Muscle of leg (tissue), 11 donors: Measurements from ENCODE around the gene PMP22. TPM values are rescaled to one million over a fixed set of nuclear protein-coding genes. Genes with fewer than 3 reads are reported as not detected.

Source experiments
- DNase-seq: peaks from one replicate; pipeline ENCODE4 v3.0.0; 2013
- H3K27ac ChIP-seq: one replicate; pipeline ENCODE4 v1.5.1; 2013; ENCODE audit warnings: mild to moderate bottlenecking, low read length, control low read depth
- H3K27me3 ChIP-seq: one replicate; pipeline ENCODE4 v1.6.1; 2013; ENCODE audit warnings: low read length; ENCODE audit not compliant: control insufficient read depth, insufficient read depth
- H3K36me3 ChIP-seq: one replicate; pipeline ENCODE4 v1.6.1; 2013; ENCODE audit warnings: low read length; ENCODE audit not compliant: control insufficient read depth, insufficient read depth
- H3K4me1 ChIP-seq: one replicate; pipeline ENCODE4 v1.6.1; 2013; ENCODE audit warnings: low read length; ENCODE audit not compliant: control insufficient read depth, insufficient read depth
- H3K4me3 ChIP-seq: one replicate; pipeline ENCODE4 v1.5.1; 2013; ENCODE audit warnings: low read length, control low read depth
- H3K9me3 ChIP-seq: replicated peaks from 2 replicates; pipeline ENCODE4 v1.6.1; 2013; ENCODE audit warnings: low read depth, low read length; ENCODE audit not compliant: control insufficient read depth
- WGBS: methylation state at CpG from one replicate; pipeline ENCODE4 v1.1.5; 2013; ENCODE audit warnings: missing lambda C conversion rate; ENCODE audit not compliant: insufficient coverage; 5-methylcytosine and 5-hydroxymethylcytosine counted together
- polyA plus RNA-seq, 8 donors: library from polyadenylated mRNA; unstranded; fragments of 120-200 nt; gene quantifications; one replicate each; pipeline versions ENCODE4 v1.2.1 to v1.2.3, GENCODE V29; 2013; ENCODE audit warnings: inconsistent platforms in 1 of 8, low replicate concordance in 1 of 8; ENCODE audit not compliant: insufficient read length in 8 of 8, insufficient read depth in 1 of 8
- total RNA-seq: library from RNA; stranded (reverse); fragments of 120-200 nt; gene quantifications from one replicate; pipeline ENCODE4 v1.2.4, GENCODE V29; 2013

PMP22 gene
- total and polyA plus RNA-seq, 9 donors = 125 to 256 (median 211) TPM

DNA sequence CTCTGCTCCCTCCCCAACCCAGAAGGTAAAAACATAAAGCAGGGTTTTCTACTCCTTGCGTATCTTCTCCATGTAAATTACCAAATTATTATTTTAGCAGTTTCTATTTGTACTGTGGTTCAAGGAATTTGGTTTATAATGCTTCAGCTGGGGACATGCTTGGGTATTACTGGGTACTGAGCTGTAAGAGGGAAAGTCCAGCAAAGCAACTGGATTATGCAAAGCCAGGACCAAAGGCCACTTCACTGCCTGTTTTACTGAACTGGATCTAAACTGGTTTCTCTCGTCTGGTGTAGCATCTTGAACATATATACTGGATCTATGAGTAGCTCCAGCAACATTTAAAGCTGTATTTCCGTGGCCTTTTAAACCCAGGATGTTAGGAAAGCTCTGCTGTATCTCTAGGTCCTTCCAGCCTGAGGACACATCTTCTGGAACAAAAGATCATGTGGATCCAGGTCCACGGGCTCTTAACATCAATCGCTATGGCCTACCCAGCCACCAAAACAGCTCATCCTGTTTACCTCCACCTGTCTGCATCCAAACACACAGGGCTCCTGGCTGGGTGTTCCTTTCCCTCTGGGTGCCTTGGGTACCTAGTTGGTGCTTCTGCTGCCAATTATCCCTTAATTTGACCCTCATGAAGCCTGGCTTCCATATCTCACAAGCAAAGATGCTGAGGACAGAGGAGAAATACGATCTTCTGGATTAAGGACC lies 7.2 kb downstream of the PMP22 start:
- H3K36me3 ChIP-seq = peaks cover 60% of the 10 kb centered on the region
- no peak overlapping the region for H3K4me3 ChIP-seq
- peak overlapping the region; percentile 21 for H3K27ac ChIP-seq
- peaks cover 6% of the 10 kb centered on the region for H3K27me3 ChIP-seq
- no peaks in the 10 kb centered on the region for H3K9me3 ChIP-seq
- no peak for DNase-seq
- WGBS = 85% methylated on average over 3 of the region's 6 CpGs
- peaks cover 43% of the 10 kb centered on the region for H3K4me1 ChIP-seq

DNA sequence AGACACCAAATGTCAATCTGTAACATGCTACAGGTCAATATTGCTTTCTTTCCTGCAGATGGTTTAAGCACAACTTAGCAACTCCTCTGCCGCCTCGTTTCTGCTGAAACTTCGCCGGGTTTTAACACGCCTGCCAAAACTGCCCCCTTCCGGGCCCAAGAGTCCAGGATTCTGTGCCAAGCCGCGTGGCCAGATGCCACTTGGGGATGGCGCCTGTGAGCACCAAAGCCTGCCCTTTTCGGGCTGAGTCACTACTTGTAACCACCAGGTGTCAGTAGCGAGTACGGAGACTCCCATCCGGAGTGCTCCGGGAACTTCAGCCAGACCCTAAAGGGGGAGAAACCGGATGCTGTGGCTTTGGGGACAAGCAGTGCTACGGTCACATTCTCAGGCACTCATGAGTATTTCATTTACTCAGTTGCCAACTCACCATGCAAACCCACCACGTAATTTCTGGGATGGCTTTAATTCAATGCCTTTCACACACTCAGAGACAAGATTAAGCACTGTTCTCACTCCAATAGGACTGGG lies 7.8 kb downstream of the PMP22 start:
- H3K4me1 ChIP-seq = peaks cover 41% of the 10 kb centered on the region
- H3K27me3 ChIP-seq = peaks cover 4% of the 10 kb centered on the region
- WGBS = 2% methylated on average over 15 of the region's 17 CpGs
- H3K36me3 ChIP-seq = peaks cover 66% of the 10 kb centered on the region
- DNase-seq = peak; percentile 91
- H3K27ac ChIP-seq = peak overlapping the region; percentile 21
- peak overlapping the region; percentile 26 for H3K4me3 ChIP-seq
- H3K9me3 ChIP-seq = no peaks in the 10 kb centered on the region

DNA sequence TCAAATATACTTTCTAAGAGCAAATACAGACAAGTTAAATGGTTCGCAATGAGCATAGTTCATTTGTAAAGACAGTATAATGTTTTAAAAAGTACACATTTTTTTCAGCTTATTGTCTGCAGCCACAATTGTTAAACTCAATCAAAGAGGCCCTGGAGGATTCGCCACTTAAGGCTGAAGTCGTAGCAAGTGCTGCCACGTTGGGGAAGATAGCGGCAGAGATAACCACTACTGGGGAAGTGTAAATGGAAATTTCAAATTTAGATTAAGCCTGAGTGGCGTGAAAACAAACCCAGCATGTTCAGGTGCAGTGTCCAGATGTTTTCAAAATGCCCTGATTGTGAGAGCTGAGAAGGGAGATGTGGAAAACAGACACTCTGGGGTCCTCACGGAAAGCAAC lies 8.4 kb downstream of the PMP22 start:
- WGBS = 55% methylated on average over 6 of the region's 7 CpGs
- H3K27ac ChIP-seq = no peak overlapping the region
- peaks cover 41% of the 10 kb centered on the region for H3K4me1 ChIP-seq
- H3K36me3 ChIP-seq = peaks cover 72% of the 10 kb centered on the region
- DNase-seq = no peak
- no peaks in the 10 kb centered on the region for H3K27me3 ChIP-seq
- no peaks in the 10 kb centered on the region for H3K9me3 ChIP-seq
- H3K4me3 ChIP-seq = no peak overlapping the region

DNA sequence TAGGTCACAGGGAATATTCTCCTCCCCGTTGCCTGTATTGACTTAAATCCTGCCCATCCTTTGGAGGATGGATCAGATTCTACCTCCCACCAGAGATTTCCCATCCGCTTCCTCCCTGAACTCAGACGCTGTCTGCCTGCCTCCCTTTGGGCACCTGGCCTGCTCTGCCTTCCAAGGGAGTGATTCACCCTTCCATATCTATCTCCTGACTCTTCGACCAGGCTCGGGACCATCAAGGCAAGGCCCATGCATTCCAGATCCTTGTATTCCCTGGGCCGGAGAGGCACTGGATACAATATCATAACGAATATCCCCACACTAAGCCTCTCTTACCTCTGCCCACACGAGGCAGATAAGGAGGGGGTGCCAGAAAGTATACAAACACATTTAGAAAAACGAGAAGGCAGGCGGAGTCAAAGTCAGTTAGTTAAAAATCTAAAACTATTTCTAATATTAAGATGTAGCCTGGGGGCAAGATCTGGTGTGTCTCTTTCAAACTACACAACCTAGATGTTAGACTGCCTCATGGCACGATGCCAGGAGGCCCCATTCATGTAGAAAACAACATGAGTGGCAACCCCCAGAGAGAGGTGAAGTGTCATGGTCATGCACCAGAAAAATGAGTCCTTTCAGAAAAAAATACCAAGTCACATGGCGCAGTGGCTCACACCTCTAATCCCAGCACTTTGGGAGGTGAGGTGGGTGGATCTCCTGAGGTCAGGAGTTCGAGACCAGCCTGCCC lies 9.2 kb downstream of the PMP22 start:
- H3K27ac ChIP-seq = no peak overlapping the region
- peaks cover 80% of the 10 kb centered on the region for H3K36me3 ChIP-seq
- no peaks in the 10 kb centered on the region for H3K27me3 ChIP-seq
- no peaks in the 10 kb centered on the region for H3K9me3 ChIP-seq
- 88% methylated on average over 5 of the region's 13 CpGs for WGBS
- no peak overlapping the region for H3K4me3 ChIP-seq
- peaks cover 42% of the 10 kb centered on the region for H3K4me1 ChIP-seq
- no peak for DNase-seq

DNA sequence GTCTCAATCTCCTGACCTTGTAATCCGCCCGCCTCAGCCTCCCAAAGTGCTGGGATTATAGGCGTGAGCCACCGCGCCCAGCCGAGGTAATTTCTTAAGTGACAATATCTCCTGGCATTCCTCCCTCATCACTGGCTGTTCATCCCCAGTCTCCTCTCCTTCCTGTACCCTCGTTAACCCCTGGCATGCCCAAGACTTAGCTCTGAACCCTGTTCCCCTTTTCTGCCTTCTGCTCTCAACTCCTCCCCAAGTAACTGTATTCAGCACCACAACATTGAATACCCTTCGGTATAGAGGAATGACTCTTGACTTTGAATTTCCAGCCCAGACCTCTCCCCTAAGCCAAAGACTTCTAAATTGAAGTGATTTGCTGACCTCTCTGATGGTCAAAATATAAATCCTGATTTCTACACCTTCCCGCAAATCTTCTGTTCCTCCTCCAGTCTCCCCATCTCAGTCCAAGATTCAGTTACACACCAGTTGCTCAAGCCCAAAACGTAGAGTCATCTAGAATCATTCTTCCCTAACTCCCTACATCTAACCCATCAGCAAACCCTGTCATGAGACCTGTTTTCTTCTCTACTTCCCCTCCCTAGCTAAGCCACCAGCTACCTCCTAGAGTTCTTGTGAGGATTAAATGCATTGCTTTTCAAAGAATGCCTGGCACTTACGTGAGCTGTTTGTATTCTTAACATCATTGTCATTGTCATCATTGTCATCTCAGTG lies 14.8 kb downstream of the PMP22 start:
- Histone ChIP-seq H3K4me3 (no peak overlapping the region), H3K4me1 (peaks cover 17% of the 10 kb centered on the region), H3K9me3 (no peaks in the 10 kb centered on the region), H3K27ac (peak overlapping the region; percentile 7), H3K36me3 (peaks cover 79% of the 10 kb centered on the region), H3K27me3 (no peaks in the 10 kb centered on the region)
- DNase-seq = no peak
- 77% methylated on average over 10 of the region's 11 CpGs for WGBS

DNA sequence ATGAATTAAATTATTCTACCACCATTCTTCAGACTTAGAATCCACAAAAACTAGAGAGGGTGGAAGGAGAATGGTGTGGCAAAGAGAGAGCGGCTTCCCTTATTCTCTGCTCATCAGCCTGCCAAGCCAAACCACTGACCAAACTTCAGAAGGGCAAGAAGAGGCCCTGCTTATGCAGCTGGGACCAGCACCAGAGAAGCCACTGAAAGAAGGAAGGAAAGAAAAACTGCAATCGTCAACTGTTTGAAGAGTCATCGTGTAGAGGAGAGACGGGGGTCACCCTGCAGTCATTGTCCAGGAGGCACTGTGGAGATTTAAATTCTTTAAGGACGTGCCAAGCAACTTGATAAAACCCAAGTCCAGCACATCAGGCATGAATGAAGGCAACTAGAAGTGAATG lies 15.6 kb downstream of the PMP22 start:
- H3K36me3 ChIP-seq = peaks cover 80% of the 10 kb centered on the region
- H3K9me3 ChIP-seq = no peaks in the 10 kb centered on the region
- no peak overlapping the region for H3K4me3 ChIP-seq
- peak overlapping the region; percentile 20 for H3K27ac ChIP-seq
- peak; percentile 51 for DNase-seq
- 49% methylated on average over 4 of the region's 5 CpGs for WGBS
- peaks cover 22% of the 10 kb centered on the region for H3K4me1 ChIP-seq
- H3K27me3 ChIP-seq = no peaks in the 10 kb centered on the region

DNA sequence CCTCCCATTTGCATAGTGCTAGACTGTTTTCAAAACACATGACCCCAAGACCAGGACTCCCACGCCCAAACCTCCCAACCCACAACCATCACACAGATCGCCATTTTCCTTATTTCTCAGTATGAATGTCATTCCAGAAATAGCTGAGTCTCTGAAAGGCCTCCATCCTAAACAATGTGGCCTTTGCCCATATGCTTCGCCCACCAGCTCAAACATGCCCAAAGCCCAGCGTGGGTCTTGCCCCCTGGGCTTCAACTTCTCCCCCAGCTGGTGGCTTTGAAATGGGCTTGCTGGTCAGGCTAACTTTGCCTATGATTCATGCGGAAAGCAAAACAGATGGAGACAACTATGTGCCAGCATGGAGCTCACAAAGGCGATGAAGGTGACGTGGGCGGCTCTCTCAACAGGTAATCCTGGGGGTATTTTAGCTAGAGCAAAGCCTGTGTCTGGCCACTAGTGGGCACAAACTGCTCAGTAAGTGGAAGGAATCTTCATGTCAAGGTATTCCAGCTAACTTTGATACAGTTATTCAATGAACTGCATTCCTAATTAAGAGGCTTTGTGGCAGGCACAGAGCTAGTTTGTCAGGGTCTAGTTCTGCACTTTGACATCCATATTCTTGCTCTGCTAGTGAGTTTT lies 17.1 kb downstream of the PMP22 start:
- Histone ChIP-seq H3K27ac (peak overlapping the region; percentile 62), H3K4me1 (peaks cover 22% of the 10 kb centered on the region)

DNA sequence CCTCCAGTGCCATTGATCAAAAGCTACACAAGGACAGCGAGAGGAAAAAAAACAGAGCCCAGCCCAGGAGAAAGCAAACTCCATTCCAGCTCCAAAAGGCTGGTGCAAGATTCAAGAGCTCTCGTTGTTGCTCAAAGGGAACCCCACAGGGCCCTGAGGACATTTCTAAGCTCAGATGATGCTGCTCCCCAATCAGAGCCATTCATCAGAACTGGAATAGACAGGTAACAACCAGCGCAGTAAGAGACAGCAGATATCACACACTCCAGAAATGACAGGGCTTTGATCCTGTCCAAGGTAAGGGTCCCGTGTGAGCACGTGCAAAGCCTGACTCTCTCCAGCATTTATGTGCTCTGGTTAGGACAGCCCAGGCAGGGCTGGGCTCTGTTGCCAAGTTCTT lies 20.1 kb downstream of the PMP22 start:
- peaks cover 24% of the 10 kb centered on the region for H3K4me1 ChIP-seq
- peaks cover 44% of the 10 kb centered on the region for H3K36me3 ChIP-seq
- H3K4me3 ChIP-seq = no peak overlapping the region
- peak overlapping the region; percentile 35 for H3K27ac ChIP-seq
- DNase-seq = no peak
- WGBS = 78% methylated on average over 4 of the region's 5 CpGs
- no peaks in the 10 kb centered on the region for H3K9me3 ChIP-seq
- no peaks in the 10 kb centered on the region for H3K27me3 ChIP-seq

More for the DNA sequence above, 17.1 kb downstream of the PMP22 start:
- WGBS = 91% methylated on average over 7 of the region's 8 CpGs
- Histone ChIP-seq H3K9me3 (no peaks in the 10 kb centered on the region), H3K4me3 (no peak overlapping the region), H3K27me3 (no peaks in the 10 kb centered on the region), H3K36me3 (peaks cover 67% of the 10 kb centered on the region)
- no peak for DNase-seq

DNA sequence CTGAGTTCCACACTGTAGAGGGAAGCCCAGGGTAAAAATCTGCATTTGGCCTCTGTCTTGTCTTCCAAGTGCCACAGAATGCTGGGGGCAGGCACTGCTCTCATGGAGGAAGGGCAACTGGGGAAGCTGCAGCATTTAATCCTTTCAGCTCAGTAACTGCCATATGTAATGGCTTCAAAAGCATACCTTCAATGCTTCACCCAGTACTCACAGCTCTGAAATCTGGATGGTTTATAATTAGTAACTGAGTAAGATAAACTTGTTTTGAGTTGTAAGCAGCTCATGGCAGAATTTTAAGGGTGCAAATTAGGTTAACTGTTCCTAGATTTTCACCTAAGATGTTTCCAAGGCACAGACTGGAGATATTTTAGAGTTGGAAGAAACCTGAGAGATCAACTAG lies 24.5 kb downstream of the PMP22 start:
- Histone ChIP-seq H3K27ac (peak overlapping the region; percentile 62), H3K36me3 (peaks cover 52% of the 10 kb centered on the region), H3K4me3 (no peak overlapping the region), H3K9me3 (no peaks in the 10 kb centered on the region), H3K27me3 (no peaks in the 10 kb centered on the region), H3K4me1 (peaks cover 10% of the 10 kb centered on the region)
- DNase-seq = peak; percentile 43
